HG03378 (cell line): ENCODE data around the gene MAGI2.
"Not testable (repeated sequence)": the region's sequence is repeated elsewhere in the genome, so short reads cannot be mapped to it uniquely, and the experiment has no call there.

ENCODE experiments used
- ATAC-seq: cut with Tn5 transposase; IDR thresholded peaks from one replicate; pipeline ENCODE4 v1.9.1; 2021; ENCODE audit warnings: mild to moderate bottlenecking, moderate library complexity; ENCODE audit not compliant: unreplicated experiment

The MAGI2 gene

GRCh38 chr7:78329001-78329655, 1124.3 kb downstream of the MAGI2 start:
- ATAC-seq: no peak

- no peak for ATAC-seq
These were observed 1125.7 kb downstream of the MAGI2 start for GRCh38 chr7:78327718-78328117.

GRCh38 chr7:78326876-78327275, 1126.6 kb downstream of the MAGI2 start:
- no peak for ATAC-seq

- ATAC-seq: no peak
These were observed 1127.3 kb downstream of the MAGI2 start for GRCh38 chr7:78326189-78326588.

- ATAC-seq: no peak
These were observed 1130.3 kb downstream of the MAGI2 start for GRCh38 chr7:78323118-78323517.

- ATAC-seq: not testable (repeated sequence)
These were observed 1131.2 kb downstream of the MAGI2 start for GRCh38 chr7:78322231-78322630.

GRCh38 chr7:78317371-78317770, 1136.1 kb downstream of the MAGI2 start:
- ATAC-seq: no peak

GRCh38 chr7:78316110-78316509, 1137.4 kb downstream of the MAGI2 start:
- no peak for ATAC-seq

GRCh38 chr7:78315119-78315518, 1138.3 kb downstream of the MAGI2 start:
- no peak for ATAC-seq

- no peak for ATAC-seq
These were observed 1142.3 kb downstream of the MAGI2 start for GRCh38 chr7:78311181-78311580.

- no peak for ATAC-seq
These were observed 1145.6 kb downstream of the MAGI2 start for GRCh38 chr7:78307892-78308291.

- no peak for ATAC-seq
These were observed 1146.8 kb downstream of the MAGI2 start for GRCh38 chr7:78306634-78307033.

- no peak for ATAC-seq
These were observed 1152.1 kb downstream of the MAGI2 start for GRCh38 chr7:78301407-78301806.

- ATAC-seq: no peak
These were observed 1154.4 kb downstream of the MAGI2 start for GRCh38 chr7:78299088-78299487.

- no peak for ATAC-seq
These were observed 1156.7 kb downstream of the MAGI2 start for GRCh38 chr7:78296644-78297371.

GRCh38 chr7:78296046-78296597, 1157.3 kb downstream of the MAGI2 start:
- ATAC-seq: no peak

GRCh38 chr7:78289471-78289870, 1164.0 kb downstream of the MAGI2 start:
- not testable (repeated sequence) for ATAC-seq

- no peak for ATAC-seq
These were observed 1168.5 kb downstream of the MAGI2 start for GRCh38 chr7:78284945-78285344.

- no peak for ATAC-seq
These were observed 1173.2 kb downstream of the MAGI2 start for GRCh38 chr7:78280276-78280675.

- ATAC-seq: no peak
These were observed 1174.0 kb downstream of the MAGI2 start for GRCh38 chr7:78279457-78279856.

- no peak for ATAC-seq
These were observed 1174.4 kb downstream of the MAGI2 start for GRCh38 chr7:78279032-78279431.

GRCh38 chr7:78267141-78267540, 1186.3 kb downstream of the MAGI2 start:
- no peak for ATAC-seq
